GM18907 (cell line): ENCODE data around the gene THSD4.
"Not testable (repeated sequence)": the region's sequence is repeated elsewhere in the genome, so short reads cannot be mapped to it uniquely, and the experiment has no call there.

ENCODE experiments used
- ATAC-seq: cut with Tn5 transposase; IDR thresholded peaks from one replicate; pipeline ENCODE4 v1.9.1; 2021; ENCODE audit warnings: mild to moderate bottlenecking, moderate library complexity; ENCODE audit not compliant: unreplicated experiment

The THSD4 gene

DNA sequence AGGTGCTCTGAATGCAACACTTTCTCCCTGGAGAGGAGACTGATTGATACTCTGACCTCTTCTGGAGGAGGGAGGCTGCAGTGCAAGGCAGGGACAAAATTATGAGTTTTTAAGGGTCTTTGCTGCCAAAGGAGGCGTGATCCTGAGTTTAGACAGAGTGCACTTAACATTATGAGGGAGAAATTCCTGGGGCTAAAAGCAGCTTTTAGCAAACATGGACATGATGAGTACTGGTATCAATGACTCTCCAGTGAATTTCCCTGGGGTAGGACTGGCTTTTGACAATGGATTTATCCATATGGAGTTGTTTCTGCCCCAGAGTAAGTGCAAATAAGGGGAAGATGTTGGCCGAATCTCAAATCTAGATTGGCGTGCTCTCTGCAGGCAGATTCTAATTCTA is 133.1 kb downstream of the THSD4 start:
- no peak for ATAC-seq

DNA sequence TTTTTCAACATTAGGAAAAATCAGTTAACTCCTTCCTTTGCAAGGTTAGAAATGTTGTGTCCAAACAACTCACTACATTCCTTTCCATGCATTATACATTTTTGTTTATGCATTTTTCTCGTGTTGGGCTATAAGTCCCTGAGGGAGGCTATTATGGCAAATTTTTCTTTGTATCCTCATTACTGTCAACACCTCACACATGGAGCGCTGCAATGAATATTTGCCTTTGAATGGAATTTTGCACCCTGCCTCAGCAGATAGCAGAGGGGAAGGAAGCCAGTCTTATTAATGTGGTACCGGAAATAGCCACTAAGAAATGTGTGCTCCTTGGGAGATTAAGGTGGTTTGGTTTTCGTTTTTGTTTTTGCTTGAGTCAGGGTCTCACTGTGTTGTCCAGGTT is 134.7 kb downstream of the THSD4 start:
- no peak for ATAC-seq

DNA sequence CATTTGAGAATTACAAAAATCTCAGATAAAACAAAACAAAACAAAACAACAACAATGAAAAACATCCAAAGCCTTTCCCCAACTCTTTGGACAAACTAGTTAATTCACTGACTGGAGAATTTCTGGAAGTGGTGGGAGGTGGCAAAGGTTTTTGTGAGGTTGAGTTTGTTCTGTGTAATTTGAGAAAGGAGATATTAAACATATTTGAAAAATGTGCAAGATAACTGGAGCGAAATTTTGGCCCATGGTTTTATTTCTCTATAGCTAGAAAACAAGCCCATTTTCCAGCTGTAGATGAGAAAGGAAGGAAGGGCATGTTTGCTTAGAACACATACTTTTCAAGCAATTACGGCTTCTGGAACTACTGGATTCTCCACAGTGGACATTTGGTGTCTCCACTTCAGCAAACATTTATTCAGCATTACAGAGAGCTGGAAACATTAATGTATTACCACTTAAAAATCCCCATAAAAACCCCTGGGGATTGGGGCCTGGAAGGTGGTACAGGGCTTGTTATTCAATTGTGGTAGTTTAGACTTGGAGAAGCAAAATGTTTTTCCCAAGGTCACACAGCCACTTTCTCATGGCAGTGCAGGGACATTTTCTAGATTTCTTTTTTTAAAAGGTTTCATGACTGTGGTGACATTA is 135.8 kb downstream of the THSD4 start:
- ATAC-seq, result no peak

DNA sequence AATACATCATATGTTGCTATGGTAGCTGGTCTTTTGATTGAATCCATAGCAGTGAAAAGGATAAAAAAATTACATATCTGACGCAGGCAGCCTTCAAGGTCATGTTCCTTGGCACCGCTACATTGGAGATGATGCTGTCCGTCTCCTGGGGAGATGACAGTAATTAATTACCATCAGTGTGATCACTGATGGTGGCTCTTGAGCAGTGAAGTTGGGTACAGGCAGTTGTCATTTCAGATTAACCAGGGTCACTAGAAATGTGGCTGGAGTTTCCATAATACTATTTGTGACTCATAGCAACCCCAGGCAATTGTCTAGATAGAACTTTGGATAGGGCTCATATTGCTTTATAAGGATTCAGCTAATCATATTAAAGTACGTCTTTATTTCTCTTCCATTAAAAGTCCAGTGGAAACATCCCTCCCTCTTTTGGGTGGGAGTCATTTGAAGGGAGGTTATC is 136.3 kb downstream of the THSD4 start:
- ATAC-seq, result no peak

DNA sequence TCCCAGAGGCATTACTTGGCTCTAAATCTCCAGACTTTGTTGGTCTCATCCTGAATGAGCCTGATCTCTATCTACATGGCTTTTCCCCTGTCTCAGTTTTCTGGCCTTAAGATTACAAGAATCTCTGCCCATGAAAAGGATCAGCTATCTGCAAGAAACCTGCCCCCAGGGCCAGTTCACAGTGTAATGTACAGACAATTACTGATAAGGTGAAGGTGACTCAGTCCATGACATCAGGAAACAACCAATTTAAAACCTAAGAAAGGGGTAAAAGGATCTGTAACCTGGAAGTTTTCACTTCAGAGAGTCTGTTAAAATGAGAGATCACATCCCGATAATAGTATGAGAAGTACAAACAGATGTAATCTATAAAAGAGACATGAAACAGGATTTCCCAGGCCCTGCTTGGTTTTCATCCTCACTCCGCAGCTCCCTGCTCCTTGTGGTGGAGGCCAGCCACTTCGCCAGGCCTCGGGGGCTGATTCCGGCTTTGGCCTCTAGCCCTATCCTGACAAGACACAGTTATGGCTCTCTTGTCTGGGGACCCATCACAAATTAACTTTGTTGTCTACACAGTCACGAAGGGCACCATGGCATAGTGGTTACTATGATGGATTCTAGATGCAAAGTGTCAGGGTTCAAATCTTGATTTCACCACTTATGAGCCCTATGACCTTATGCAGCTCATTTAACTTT is 136.9 kb downstream of the THSD4 start:
- ATAC-seq, result no peak

DNA sequence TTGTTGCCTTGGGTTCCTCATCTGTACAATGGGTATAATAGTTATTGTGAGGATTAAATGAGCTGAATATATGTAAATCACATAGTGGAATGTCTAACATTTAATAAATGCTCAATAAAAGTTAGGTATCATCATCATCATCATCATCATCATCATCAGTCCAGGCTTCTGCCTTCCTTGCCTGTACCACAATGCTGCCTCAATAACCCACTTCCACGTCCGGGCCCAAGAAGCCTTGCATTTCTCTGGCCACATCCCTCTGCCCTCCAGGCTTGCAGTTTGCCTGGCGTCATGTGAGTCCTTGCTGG is 137.4 kb downstream of the THSD4 start:
- ATAC-seq, result no peak

DNA sequence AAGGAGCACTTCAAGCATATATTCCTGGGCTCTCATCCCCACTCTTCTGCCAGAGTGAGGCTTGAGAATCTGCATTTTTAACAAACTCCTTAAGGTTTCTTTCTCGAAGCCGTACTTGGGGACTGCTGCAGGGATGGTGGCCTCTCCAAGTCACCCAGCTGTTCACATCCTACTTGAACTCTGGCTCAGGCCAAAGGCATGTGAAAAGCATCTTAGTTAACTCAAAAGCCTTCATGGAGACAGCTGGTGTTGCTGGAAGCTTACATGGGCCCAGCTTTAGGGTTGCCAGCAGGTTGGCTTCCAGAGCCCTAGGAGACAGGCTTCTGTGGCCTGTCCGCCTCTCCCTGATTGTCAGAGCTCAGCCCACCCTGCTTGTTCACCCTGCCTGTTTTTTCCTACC is 139.2 kb downstream of the THSD4 start:
- ATAC-seq, result no peak

DNA sequence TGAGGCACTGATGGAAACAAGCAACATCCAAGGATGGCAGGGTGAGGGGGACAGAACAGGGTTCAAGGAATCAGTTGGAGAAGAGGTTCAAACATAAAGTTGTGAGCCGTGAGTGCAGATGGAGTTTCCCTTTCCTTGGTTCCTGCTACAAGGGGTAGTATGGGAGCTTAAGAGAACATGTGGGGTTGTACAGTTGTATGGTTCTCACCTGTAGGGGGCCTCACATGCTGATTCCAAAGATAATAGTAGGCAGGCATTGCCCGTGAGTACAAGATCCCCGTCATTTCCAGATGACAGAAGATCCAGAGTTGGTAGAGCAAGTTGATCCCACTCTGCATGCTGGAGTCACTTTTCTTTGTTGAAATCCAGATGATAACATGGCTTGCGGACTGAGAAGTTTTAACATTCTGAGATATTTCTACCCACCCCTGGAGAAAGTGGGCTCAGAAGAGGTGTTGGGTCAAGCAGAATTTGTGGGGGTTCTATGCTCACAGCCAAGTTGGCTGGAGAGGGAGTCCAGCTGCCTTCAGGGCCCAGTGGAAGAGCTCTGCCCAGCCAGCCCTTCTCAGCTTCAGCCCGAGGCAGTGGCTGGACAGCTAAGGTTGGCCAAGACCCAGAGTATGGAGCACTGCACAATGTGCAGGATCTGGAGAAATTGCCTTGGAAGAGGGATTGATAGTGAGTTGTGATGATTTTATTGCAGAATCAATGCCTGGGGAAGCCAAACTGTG is 141.8 kb downstream of the THSD4 start:
- no peak for ATAC-seq

DNA sequence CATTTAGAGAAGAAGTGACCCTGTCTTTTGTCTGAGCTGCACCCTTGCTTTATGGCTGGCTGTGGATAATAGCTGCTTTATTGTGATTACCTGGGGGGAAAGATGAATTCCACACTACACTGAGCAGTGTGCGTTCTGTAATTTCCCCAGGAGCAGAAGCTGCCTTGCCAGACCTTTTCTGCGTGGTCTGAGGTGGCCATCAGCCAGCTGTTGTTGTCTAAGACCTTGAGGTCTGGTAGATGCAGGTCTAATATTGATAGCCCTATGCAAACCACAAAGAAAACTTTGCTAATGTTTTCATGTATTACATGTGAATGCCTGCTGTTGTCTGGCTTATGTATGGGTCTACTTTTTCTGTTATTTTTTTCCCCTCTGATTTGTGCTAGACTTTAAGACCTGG is 144.6 kb downstream of the THSD4 start:
- no peak for ATAC-seq

DNA sequence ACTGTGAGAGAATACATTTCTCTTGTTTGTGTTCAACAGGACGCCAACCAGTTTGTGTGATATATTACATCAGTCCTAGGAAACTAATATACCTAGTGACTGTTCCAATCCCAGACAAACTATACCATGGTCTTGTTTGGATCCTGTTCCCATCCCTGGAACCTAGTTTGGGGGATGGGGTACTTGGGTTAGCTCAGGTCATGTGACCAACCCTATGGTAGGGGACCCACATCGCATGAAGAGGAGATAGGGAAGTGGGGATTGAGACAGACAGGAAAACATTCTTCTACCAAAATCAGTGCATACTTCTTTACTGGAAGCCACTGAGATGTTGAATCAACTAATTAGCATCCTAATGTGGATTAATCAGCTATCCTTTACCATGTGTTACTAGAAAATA is 146.1 kb downstream of the THSD4 start:
- ATAC-seq, result no peak

DNA sequence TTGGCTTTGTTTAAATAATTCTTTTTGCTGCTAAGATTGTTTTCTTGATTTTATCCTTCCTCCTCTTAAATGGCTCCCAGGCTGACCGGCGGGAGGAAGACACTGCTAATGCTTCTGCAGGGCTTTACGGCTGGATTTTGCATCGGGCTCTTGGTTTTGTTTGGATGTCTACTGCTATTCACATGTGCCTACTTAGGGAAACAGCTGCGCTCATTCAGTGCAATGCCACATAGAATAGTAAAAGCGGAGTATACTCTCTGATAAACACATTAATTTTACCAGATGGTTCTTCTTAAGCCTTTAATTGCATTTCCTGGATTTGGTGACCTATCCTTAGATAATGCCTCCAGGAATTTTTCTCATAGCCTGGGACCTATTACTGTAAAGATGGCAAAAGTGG is 146.6 kb downstream of the THSD4 start:
- no peak for ATAC-seq

DNA sequence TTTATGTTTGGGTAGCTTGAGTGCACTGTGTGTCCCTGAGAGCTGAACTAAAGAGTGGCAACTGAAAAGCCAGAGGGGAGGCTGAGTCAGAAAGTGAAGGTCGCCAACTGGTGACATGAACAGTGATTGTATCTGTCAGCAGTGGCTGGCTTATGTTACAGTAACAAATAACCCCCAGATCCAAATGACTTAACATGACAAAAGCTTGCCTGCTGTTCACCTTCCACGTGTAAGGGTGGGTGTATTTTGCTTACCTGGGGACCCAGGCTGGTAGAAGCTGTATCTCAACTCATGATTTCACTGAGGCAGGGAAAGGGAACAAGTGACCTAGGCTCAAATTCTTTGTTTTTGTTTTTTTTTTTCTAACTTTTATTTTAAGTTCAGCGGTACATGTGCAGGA is 147.3 kb downstream of the THSD4 start:
- ATAC-seq, result no peak

DNA sequence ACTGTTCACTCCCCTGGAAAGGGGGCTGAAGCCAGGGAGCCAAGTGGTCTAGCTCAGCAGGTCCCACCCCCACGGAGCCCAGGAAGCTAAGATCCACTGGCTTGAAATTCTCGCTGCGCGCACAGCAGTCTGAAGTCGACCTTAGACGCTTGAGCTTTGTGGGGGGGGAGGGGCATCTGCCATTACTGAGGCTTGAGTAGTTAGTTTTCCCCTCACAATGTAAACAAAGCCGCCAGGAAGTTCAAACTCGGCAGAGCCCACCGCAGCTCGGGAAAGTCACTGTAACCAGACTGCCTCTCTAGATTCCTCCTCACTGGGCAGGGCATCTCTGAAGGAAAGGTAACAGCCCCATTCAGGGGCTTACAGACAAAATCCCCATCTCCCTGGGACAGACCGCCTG is 150.3 kb downstream of the THSD4 start:
- not testable (repeated sequence) for ATAC-seq

DNA sequence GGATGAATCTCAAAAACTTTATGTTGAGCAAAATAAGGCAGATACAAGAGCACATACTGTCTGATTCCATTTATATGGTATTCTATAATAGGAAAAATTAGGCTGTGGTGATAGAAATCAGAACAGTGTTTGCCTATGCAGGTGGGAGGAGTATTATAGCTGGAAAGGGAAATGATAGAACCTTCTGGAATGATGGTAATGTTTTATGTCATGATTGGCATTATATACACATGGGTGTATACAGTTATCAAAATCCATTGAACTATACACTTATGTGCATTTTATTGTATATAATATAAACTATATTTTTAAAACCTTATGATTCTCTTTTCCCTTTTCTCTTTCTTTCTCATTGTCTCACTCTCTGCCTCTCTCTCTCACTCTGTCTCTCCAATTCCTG is 156.1 kb downstream of the THSD4 start:
- no peak for ATAC-seq

DNA sequence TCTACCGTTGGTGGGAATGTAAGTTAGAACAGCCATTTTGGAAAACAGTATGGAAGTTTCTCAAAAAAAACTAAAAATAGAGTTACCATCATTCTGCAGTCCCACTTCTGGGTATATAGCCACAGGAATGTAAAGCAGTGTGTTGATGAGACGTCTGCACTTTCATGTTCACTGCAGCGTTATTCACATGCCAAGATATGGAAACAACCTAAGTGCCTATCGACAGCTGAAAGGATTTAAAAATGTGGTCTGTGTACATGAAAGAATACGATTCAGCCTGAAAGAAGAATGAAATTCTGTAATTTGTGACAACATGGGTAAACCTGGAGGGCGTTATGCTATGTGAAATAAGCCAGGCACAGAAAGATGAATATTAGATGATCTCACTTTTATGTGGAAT is 157.7 kb downstream of the THSD4 start:
- ATAC-seq, result no peak

DNA sequence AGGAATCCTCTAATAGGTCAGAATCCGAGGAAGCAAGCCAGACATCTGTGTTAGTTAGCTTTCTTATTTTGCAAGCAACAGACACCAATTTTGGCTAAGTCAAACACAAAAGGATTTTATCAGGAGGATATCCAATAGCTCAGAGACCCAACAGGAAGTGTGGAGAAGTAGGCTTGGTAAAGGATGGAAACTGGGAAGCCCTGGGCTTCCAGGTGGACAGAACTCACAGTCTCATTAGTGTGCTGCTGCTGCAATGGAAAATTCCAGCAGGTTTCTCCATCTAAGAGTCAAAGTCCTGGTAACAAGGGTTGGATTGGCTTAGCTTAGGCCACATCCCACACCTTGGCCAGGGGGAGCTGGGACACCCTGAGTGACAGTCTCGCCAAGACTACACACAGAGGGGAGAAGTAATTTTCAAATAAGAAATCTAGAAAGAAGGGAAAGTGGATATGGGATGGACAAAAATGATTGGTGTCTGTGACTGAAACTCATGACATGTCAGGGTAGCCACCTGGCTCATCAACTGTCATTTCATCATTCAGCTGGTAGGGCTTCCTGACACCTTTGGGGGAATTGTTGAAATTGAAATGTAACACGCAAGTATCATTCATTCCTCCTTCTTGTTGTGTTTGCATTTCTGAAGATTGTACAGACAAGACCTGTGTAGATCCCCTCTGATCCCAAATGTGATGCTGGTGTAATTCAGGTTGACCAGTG is 158.6 kb downstream of the THSD4 start:
- ATAC-seq, result no peak

DNA sequence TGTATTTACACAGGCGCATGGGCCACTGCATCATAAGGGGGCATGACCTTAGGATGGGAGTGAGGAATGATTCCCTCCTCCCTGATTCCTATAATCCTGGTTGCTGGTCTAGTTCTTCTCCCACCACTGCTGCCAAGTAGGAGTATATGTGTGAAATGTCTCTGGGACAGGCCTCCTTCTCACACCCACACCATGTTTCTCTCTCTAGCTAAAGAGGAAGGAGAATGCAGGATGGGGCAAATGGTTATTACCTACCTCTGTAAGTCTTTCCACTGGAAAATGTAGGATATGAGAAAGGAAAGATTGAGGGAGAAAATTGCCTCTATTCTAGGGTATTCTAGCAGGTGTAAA is 159.2 kb downstream of the THSD4 start:
- ATAC-seq, result no peak

DNA sequence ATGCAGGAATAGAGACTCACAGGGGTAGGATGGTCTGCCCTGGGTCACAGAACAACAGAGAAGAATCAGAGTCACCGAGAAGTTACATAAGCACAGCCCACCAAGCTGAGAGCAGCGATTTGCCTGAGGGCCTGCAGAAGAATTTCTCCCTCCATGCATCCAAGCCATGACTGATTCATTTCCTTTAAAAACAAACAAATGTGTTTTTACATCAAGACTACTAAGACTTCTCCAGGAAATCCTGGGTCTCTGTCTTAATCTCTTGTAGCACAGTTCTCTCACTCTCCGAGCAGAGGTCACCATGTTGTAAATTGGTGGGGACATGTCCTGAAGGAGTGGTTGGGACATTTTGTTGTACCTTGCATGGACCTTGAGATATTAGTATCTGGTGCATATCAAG is 159.8 kb downstream of the THSD4 start:
- ATAC-seq, result no peak

DNA sequence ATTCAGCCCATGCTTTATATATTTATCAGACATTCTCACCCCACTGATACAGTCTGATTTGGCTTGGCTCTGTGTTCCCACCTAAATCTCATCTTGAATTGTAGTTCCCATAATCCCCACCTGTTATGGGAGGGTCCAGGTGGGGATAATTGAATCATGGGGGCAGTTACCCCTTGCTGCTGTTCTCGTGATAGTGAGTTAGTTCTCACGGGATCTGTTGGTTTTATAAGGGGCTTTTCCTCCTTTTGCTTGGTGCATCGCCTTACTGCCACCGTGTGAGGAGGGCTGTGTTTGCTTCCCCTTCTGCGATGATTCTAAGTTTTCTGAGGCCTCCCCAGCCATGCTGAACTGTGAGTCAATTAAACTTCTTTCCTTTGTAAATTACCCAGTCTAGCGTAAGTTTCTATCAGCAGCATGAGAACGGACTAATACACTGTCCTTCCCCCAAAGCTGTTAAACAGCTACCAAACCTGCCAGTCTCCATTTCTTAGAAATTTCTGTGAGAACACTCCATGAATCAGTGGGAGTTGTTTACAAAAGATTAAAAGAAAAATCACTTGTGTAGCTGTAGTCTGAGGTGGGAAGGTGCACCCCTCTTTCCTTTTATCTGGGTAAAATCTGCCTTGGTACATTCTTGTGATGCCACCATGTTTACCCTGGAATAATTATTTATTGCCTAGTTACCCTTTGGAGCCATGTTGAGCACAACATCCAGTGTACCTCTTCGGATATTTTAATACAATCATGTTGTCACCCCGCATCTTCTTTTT is 160.5 kb downstream of the THSD4 start:
- ATAC-seq, result no peak

DNA sequence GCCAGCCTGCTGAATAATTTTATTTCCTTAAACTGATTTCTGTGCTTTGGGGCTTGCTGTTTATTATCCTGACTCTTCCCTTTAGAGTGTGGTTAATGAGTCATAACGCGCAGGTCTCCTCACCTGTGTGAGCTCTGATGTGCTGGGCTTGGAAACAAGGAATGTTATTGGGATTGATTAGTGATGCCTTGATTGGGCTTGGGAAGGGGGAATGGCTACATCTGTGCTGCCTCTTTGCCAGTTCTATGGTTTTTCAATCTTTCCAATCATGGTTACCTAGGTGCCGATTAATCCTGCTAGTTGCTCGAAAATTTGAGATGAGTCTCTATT is 161.0 kb downstream of the THSD4 start:
- no peak for ATAC-seq
